CD4-positive, alpha-beta T cell treated with Interferon gamma for 1 hour (primary cell): Measurements from ENCODE around the gene ITGB3.
"Not testable (repeated sequence)": the region's sequence is repeated elsewhere in the genome, so short reads cannot be mapped to it uniquely, and the experiment has no call there.

Experiments
- DNase-seq: peaks from one replicate; pipeline ENCODE4 v3.0.0-alpha.2; 2020

Gene ITGB3

DNA sequence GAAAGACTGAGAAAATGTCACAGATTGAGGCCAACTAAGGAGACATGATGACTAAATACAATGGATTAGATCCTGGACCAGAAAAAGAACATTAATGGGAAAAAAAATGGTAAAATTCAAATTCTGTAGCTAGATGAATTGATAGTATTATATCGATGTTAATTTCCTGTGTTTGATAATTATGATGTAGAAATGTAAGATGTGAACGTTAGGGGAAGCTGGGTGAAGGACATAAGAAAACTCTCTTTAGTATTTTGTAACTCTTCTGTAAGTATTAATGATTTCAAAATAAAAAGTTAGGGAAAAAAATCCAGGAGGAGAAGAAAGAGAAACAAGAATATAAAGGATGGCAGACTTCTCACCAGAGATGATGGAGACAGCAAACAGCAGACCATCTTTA lies 2.8 kb upstream of the ITGB3 start:
- DNase-seq: no peak

DNA sequence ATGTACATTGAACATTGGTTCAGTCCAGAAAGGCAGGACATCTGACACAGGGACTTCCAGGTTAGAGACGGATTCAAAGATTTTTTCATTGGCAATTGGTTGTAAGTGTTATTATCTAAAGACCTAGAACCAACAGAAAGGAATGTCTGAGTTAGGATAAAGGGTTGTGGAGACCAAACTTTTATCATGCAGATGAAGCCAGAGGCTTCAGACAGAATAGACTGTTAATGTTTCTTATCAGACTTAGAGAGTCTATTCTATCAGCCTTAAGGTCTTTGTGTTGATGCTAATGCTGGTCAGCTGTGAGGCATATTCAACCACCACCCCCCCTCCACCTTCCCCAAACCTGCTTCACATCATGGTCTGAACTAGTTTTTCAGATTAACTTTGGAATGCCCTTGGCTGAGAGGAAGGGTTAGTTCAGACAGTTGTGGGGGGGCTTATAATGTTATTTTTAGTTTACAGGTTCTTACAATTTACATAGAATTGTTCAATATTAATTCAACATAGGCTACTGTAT lies 2.1 kb upstream of the ITGB3 start:
- DNase-seq: no peak

DNA sequence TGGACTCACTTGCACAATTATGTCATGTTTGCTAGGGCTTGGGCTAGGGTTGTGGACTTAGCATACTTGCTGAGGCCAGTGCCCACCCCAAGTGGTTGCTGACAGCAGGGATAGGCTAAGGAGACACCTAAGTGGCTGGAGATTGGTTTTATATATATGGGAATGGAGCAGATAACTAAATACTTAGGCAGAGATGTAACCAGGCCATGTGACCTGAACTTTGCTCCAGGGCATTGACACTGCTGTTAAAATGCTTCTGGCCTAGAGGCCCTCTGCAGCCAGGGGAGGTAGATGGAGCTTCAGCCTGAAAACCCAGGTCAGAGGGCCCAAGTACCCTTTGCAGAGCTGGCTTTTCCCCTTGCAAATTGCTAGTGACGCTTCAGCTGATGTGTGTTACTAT lies 1.4 kb upstream of the ITGB3 start:
- DNase-seq: no peak

DNA sequence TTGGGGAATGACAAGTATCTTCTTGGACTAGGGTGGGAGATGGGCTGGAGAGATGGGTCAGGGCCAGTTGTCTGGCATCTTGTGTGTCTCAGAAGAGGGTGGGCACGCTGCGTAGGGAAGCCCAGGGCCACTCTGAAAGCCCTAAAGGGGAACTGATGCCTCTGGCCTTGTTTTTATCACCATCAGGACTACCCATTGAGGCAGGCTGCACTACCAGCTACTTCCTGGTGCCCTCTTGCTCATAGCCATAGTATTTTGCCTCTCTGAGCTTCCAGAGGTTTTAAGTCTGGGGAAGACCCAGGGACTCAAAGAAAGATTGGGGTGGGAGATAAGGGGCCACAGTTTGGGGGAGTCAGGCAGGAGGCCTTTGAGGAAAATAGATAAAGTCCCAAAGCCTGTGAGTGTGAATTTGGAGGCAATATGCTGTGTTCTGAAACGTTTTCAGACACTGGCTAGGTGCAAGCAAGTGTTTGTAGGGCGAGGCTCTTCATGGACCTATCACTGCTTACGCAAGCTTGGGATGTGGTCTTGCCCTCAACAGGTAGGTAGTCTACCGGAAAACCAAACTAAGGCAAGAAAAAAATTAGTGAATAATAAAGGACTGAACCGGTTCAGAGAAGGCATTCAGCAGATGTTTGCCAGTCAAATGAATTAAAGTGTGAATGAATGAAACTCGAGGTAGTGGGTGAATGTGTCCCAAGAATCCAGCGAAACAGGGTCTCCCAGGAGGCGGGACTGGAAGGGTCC lies 688 bp upstream of the ITGB3 start:
- DNase-seq: no peak

DNA sequence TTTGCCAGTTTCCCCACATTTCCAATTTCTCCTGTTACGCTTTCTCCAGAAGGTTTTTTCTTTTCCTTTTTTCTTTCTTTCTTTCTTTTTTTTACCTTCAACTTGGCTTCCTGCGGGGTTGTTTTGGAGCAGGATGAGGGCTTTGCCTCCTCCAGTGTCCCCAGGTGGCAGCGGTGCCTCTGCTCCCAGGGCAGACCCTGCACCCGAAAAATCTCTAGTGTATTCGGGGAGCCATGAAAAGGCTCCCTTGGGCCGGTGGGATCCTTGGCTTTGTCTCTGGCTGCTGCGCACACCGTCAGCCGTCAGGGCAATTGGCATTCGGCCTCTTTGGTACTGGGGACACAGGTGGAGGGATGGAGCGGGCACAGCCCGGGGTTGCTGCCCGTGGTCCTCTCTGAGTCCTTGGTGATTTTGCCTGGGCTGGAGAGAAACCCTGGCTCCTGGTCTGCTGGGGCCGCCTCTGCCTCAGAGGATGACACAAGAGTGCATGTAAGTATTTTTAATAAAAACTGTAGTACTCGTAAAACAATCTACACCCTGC lies 846 bp downstream of the ITGB3 start:
- no peak for DNase-seq

DNA sequence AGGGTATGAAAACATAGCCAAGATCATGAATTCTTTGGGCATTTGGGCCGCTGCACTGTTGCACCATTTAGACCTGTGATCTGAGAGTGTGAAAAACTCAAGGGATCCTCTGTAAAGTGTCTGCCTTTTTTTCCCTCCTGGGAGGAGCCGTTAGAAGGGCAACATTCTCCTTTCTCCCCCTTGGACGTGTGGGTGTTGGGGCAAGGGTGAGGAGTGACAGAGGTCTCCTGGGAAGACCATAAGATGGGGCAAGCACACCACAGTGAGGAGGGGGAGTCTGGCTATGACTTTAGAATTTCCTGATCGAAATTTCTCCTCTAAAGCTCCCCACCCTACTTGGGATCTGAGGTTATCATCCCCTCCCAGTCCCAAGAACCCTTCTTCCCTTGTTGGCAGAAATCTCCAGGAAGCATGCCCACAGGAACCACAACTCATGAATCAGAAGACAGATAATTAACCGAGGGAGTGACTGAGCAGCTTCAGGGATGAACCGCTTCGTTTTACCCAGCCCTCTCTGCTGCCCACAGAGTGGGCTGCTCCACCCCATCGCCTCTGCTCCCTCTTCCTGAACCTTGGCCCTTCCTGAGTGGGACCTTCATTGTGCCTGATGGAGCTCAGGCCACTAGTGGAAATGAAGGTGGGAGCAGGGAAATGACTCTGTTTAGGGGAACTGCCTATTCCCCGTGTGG lies 4.2 kb downstream of the ITGB3 start:
- no peak for DNase-seq

DNA sequence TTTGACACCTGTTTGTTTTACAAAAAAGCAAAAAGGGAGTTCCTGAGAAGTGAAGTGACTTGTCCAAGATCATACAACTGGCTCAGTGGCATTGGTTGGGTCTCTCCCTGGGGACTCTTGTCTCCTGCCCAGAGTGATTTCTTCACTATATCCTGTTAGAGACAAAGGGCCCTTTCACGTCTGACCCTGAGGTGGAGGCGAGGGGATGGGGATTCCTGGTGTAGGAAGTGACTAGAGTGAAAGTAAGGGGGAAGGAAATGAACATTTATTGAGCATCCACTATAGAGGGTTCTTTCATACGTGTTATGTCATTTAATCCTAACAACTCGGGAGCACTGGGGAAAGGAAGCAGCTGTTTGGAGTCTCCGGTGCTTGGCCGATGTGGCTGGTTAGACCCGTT lies 9.0 kb downstream of the ITGB3 start:
- DNase-seq: no peak

DNA sequence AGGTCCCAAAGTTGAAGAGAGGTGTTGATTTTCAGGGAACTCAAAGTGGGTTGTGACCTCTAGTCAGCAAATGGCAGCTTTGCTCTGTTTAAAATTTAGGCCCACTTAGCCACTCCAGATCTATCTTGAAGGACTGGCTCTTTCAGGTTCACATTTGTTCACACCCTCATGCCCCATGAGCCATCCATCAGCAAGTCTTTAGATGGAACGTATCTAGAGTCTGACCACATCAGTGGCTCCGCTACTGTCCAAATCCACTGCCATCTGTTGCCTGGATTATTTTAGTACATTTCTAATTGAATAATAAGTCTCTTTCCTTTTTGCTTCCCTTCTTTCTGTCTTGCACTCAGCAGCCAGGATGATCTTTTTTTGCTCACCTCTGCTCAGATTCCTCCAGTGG lies 10.5 kb downstream of the ITGB3 start:
- no peak for DNase-seq

DNA sequence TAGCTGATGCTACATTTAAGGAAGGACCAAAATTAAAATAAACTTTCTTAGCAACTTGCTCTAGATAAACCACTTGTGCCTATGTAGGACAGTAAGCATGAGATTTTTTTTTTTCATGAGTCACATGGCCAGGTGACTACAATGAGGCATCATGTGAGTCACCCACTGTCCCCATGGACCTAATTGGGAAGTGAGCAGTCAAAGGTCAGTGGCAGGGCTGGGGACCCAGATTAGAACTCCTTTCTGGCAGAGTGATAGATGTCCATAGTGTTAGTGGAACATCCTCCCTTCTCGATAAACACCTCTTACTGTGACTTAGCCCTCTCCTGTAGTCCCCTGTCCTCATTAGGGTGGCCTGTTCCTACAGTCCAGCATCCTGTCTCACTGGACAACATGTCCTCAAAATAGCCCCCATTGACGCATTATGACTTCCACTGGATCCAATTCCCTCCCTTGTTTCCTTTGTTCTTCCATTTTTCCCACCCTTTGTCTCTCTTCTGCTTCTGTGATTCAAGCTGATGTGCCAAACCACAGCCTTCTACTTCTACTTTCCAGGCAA lies 12.4 kb downstream of the ITGB3 start:
- no peak for DNase-seq

DNA sequence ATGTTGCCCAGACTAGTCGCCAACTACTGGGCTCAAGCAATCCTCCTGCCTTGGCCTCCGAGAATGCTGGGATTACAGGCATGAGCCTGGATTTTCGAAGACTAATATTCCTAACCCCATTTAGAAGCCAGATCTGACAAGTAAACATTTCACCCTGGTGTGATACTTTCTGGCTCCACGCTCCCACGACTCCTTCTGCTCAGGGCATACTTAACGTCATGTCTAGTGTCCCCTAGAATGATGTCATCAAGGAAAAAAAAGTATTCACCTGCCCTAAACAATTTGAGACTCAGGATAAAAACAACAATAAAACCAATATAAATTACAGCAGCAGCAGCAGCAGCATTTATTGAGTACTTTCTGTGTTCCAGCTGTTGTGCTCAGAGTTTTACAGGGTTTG lies 13.2 kb downstream of the ITGB3 start:
- no peak for DNase-seq

DNA sequence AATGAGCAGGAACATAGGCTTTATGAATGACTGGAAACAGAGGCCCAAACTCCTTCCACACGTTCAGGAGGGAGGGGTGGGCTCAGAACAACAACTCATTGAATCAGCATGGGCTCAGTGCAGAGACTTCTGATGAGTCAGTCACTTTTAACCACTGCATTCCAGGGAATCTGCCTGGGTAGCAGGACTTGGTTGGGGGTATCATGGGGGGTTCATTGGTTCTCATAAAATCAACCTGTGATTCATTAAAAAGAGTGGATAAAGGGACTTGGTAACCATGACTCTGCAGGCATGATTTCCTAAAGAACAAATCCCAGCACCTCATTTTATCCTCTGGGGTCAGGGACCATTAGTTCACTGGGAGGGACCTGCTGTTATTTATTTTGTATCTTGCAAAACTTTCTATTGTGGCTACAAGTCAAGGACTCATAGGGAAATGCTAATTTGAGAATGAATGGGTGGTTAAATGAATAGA lies 13.8 kb downstream of the ITGB3 start:
- no peak for DNase-seq

DNA sequence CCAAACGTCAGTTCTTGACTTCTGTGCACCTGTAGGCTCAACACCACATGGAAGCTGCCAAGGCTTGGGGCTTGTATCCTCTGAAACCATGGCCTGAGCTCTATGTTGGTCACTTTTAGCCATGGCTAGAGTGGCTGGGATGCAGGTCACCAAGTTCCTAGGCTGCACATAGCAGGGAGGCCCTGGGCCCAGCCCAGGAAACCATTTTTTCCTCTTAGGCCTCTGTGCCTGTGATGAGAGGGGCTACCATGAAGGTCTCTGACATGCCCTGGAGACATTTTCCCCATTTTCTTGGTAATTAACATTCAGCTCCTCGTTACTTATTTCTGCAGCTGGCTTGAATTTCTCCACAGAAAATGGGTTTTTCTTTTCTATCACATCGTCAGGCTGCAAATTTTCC lies 15.3 kb downstream of the ITGB3 start:
- not testable (repeated sequence) for DNase-seq

DNA sequence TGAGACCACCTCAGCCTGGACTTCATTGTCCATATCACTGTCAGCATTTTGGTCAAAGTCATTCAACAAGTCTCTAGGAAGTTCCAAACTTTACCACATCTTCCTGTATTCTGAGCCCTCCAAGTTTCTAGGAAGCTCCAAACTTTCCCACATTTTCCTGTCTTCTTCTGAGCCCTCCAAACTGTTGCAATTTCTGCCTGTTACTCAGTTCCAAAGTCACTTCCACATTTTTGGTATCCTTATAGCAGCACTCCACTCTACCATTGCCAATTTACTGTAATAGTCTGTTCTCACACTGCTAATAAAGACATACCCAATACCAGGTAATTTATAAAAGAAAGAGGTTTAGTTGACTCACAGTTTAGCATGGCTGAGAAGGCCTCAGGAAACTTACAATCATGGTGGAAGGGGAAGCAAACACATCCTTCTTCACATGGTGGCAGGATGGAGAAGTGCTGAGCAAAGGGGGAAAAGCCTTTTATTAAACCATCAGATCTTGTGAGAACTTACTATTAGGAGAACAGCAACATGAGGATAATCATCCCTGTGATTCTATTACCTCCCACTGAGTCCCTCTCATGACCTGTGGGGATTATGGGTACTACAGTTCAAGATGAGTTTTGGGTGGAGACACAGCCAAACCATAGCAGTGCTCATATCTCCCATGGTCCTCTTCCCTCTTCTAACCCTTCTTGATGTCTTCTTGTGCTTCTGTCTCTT lies 16.1 kb downstream of the ITGB3 start:
- not testable (repeated sequence) for DNase-seq

DNA sequence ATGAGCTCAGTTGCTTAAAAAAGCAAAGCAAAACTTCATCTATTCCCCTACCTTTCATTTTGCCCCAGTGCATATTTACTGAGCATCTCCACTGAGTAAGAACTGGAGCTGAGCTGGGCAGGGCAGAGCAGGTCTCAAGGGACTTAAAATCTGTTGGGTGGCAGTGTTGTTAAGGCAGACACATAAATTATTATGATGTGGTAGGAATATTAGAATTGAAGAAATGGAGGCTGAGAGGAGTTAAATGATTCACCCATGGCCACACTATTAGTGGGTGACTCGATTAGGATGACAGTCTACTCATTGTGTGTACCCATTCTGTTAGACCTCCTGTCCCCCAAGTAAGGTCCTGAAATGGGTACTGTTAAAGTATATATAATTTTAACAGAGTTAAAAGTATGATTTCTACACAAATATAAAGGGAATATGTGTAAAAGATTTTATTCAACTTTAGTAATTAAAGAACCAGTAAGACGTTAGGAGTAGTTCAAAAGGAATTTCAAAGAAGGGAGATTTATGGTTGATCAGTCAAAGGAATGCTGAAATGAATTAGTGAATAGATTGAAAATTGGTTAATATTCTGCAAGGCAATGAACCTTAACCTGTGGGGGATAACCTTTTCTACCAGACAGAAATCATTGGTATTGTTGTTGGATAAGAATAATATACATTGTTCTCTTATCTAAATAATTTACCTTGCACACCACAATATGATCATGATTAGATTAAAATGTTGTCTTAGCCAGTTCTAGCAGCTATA lies 17.5 kb downstream of the ITGB3 start:
- DNase-seq: no peak

DNA sequence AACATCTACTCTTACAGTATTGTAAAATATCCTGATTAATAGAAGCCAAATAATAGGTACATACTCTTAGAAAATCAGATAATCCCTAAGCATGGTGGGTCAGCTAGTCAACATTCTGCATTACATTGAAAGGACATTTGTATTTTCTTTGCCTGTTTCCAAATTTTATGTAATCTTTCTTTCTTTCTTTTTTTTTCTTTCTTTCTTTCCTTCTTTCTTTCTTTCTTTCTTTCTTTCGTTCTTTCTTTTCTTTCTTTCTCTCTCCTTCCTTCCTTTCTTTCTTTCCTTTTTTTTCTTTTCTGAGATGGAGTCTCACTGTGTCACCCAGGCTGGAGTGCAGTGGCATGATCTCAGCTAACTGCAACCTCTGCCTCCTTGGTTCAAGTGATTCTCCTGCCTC lies 18.9 kb downstream of the ITGB3 start:
- no peak for DNase-seq

DNA sequence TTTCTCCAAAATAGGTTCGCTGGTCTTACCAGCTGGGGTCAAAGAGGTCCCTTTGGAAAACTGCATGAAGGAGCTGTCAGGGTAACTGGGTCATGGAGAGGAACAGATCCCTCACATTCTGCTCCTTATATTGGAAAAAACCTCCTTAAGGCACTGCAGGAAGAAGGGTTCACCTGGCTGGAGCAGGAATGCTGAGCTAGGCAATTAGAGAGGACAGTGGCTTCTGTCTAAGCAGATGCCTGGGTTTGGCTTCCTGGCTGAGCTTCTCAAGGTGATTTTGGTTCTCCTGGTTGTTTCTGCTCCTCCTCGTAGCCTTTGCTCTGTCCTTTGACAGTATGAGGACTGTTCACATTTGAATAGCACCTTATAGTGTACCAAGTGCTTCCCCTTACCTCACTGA lies 19.6 kb downstream of the ITGB3 start:
- DNase-seq: no peak

DNA sequence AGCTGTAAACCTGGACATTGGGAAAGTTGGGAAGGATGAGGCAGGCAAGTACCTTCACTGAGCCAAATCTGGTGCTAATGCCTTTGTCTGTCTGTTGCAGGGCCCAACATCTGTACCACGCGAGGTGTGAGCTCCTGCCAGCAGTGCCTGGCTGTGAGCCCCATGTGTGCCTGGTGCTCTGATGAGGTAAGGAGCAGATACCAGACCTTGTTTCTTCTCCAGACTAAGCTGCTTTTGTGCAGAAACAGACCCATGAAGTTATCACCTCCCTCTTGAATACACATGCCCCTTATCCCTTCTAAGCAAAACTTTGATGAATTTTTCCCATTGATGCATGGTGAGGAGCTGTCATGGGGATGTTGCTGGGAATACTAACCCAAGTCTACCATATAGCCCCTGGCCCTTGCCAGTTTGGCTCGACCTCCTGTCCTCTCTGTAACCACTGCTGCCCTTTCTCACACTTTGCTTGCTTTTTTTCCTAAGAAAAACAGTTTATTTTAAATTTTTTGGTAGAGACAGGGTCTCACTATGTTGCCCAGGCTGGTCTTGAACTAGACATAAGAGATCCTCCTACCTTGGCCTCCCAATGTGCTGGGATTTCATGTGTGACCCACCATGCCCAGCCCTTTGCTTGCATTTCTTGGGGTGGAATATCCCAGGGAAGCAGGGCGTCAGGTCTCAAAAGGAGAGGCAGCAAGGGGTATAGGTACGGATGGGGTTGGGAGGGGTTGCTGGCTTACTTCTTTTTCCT lies 20.9 kb downstream of the ITGB3 start:
- no peak for DNase-seq

DNA sequence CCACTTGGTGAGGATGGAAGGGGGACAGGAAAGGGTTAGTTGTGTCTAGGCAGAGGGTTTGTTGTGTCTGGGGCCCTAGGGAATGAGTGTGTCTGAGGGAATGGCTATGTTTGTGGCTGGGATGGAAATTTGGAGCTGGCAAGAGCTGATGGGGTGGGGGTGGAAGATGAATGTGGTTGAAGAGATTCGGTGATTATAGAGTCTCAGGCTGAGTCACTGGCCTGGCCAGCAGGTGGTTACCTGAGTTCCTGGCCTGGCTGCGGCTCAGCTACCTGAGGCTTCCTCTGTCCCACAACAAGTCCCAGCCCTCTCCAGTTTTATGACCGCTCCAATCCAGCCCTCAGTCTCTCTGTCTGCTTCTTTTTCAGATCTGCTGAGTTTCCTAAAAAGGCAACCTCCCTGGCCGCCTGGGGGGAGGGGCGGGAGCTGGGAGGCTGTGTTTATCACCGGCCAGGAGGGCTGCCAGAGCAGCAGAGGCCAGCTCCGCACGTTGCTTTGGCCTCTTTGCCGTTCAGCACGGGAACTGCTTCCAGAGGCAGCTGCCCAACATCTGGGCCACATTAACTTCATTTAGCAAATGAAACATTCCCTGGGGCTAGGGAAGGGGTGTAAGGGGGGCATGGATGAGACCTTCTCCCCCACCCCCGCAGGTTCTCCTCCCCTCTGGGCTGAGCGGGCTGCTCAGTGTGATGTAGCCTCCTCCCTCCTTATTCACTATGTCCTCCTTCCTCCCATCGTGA lies 21.8 kb downstream of the ITGB3 start:
- DNase-seq: no peak

DNA sequence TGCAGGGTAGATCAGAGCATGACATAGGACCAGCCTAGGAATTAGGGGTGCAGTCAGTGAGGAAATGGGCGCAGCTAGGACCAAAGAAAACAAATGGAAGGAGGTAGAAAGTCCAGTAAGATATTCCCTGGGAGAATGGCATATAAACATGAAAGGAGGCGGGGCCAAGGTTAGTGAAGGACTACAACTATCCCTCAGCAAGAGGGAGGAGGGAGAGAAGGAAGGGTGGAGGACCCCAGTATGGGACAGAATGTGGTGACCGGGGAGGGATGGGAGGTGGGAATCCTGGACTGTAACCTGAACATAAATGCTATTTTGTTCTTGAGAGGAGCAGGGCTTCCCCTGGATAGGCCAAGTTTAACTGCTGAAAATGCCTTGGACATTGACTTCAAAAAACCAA lies 22.8 kb downstream of the ITGB3 start:
- no peak for DNase-seq

DNA sequence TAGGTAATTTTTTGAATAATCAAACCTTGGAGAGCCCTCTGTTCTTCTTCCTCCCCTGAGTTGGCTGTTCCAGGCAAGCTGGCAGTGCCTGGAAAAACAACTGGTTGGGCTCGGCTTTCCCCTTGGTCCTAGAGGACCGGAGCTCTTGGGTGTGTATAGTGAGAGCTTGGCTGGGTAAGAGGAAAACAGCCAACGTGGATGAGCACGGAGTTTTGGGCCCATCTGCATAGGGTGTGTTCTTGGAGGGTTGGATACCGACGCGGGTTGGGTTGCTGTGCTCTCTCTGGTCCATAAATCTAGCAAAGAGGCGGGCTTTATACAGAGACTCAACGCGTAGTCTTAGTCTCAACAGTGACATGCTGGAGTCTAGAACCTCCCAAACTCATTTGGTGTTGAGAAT lies 23.2 kb downstream of the ITGB3 start:
- DNase-seq: no peak

DNA sequence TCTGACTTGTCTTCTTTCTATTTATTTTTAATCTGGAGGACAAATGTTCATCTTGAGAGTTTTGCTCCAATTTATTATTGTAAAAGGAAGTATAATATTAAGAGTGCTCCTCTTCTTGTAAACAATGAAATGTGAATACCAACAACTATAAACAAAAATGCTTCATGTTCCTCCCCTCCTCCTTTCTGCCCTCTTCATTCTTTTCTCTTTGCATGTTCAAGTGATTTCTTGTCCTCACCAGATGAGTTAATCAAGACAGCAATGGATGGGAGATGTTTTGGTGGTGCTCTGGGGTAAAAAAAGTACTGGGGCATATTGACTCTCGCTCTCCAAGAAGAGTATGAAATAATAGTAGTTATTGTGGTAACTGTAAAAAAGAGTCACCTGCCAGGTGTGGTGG lies 24.3 kb downstream of the ITGB3 start:
- DNase-seq: no peak
